Gastrocnemius medialis (tissue), 4 donors: ENCODE data around the gene ZNF195.

Experiments
- CTCF ChIP-seq, 5 experiments: fragments of 450-650 bp in 3 of 5; fragments of 200-600 bp in 2 of 5; sonication (generic) in 2 of 5; IDR thresholded peaks in 4 of 5; conservative IDR thresholded peaks in 1 of 5; 1 replicate in 4 of 5; 2 replicates in 1 of 5; pipeline ENCODE4 v1.5.1; 2016 to 2019; ENCODE audit warnings: antibody characterized with exemption in 5 of 5, mild to moderate bottlenecking in 3 of 5, moderate library complexity in 3 of 5
- POLR2A ChIP-seq, 2 donors: fragments of 450-650 bp; IDR thresholded peaks; one replicate each; pipeline ENCODE4 v1.6.1; 2017; ENCODE audit warnings: antibody characterized with exemption in 2 of 2, mild to moderate bottlenecking in 2 of 2, moderate library complexity in 2 of 2

- no peak for TF ChIP-seq CTCF (IDR thresholded peaks at IDR 0.05 in 4 of 5, conservative IDR thresholded peaks at IDR 0.05 in 1 of 5)
- TF ChIP-seq POLR2A (IDR thresholded peaks at IDR 0.05) = no peak
Measured at GRCh38 chr11:3340025-3340424, 38.9 kb downstream of the ZNF195 start.
